C4-2B (cell line): Measurements from ENCODE around the gene CITED4.

Source experiments
- CTCF ChIP-seq: fragments of 450-650 bp; conservative IDR thresholded peaks from 2 replicates; pipeline ENCODE4 v1.5.1; 2017; ENCODE audit warnings: mild to moderate bottlenecking
- ZFX ChIP-seq: fragments of 450-650 bp; IDR thresholded peaks from 2 replicates; pipeline ENCODE4 v1.6.1; 2017

GRCh38 chr1:40892354-40892753 is 30.2 kb upstream of the CITED4 start:
- TF ChIP-seq CTCF: no peak
- no peak for TF ChIP-seq ZFX
